ENCODE measurements around the gene IL3. TPM values are rescaled to one million over a fixed set of nuclear protein-coding genes. Genes with fewer than 3 reads are reported as not detected.
A peak's percentile ranks its signal among the peaks of the same experiment; 100 is the strongest.
"Not testable (repeated sequence)": the region's sequence is repeated elsewhere in the genome, so short reads cannot be mapped to it uniquely, and the experiment has no call there.

IL3 gene
- total RNA-seq, 2 experiments from 2014 or later: 0.47 to 1.5 TPM

- H3K9me3 Mint-ChIP-seq (ENCODE audit: low read depth); DNase-seq; H3K27me3 Mint-ChIP-seq; ATAC-seq; H3K4me3 Mint-ChIP-seq: not testable (repeated sequence)
- Mint-ChIP-seq H3K27ac (peak overlapping the region; percentile 49), H3K36me3 (peaks cover 31% of the 10 kb centered on the region), H3K4me1 (peaks cover 71% of the 10 kb centered on the region)
- CTCF ChIA-PET: interaction anchor here (0.8 to 1.5 kb wide), 2 partner anchors 44 to 71 kb away, joined by 3 to 8 read pairs; no protein-coding TSS in a partner anchor
These were observed 48.5 kb downstream of the IL3 start for GRCh38 chr5:132108957-132109356.

DNA sequence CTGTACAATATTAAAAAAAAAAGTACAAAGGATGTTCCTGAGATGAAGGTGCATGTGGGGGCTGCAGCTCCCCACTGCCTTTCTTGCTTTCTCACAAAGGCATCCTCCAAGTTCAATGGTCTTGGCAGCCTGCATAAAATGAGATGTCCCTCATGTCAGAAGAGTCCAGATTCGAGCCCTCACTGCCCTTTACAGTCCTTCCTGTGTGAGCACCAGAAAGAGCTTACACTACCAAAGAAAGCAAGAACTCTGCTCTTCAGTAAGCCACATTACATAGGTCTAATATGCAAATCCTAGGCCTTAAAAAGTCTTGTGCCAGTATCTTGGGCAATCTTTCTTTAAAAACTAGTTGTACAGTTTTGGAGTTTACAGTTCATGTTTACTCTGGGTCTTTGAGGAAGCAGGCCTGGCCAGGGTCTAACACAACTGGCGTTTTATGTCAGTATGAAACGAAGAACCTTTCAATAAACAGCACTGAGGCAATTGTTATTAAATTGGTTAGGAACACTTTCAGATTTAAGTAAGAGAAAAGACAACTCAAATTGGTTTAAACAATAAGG lies 49.1 kb downstream of the IL3 start:
- H3K36me3 Mint-ChIP-seq: peaks cover 33% of the 10 kb centered on the region
- DNase-seq (no peak), ATAC-seq (no peak)
- H3K27me3 Mint-ChIP-seq: no peaks in the 10 kb centered on the region
- H3K9me3 Mint-ChIP-seq (ENCODE audit: low read depth): no peaks in the 10 kb centered on the region
- CTCF ChIA-PET: interaction anchor here (0.8 to 1.6 kb wide), 3 partner anchors 7 to 70 kb away, joined by 3 to 8 read pairs (median 5); no protein-coding TSS in a partner anchor
- H3K4me3 Mint-ChIP-seq: no peak overlapping the region
- peaks cover 71% of the 10 kb centered on the region for H3K4me1 Mint-ChIP-seq
- H3K27ac Mint-ChIP-seq: peak overlapping the region; percentile 77

GRCh38 chr5:132110195-132110594 lies 49.7 kb downstream of the IL3 start:
- DNase-seq (no peak), ATAC-seq (no peak)
- H3K27ac Mint-ChIP-seq: peak overlapping the region; percentile 87
- no peaks in the 10 kb centered on the region for H3K9me3 Mint-ChIP-seq (ENCODE audit: low read depth)
- no peaks in the 10 kb centered on the region for H3K27me3 Mint-ChIP-seq
- peaks cover 72% of the 10 kb centered on the region for H3K4me1 Mint-ChIP-seq
- H3K4me3 Mint-ChIP-seq: peak overlapping the region; percentile 21
- H3K36me3 Mint-ChIP-seq: peaks cover 33% of the 10 kb centered on the region
- CTCF ChIA-PET: interaction anchor here (0.8 to 1.6 kb wide), 3 partner anchors 8 to 45 kb away, joined by 3 to 8 read pairs (median 5); no protein-coding TSS in a partner anchor

GRCh38 chr5:132110930-132111329 lies 50.5 kb downstream of the IL3 start:
- Mint-ChIP-seq H3K9me3 (ENCODE audit: low read depth) (no peaks in the 10 kb centered on the region), H3K4me3 (peak overlapping the region; percentile 21), H3K4me1 (peaks cover 72% of the 10 kb centered on the region), H3K27me3 (no peaks in the 10 kb centered on the region), H3K27ac (peak overlapping the region; percentile 87), H3K36me3 (peaks cover 33% of the 10 kb centered on the region)
- DNase-seq (no peak), ATAC-seq (peak; percentile 54)
- CTCF ChIA-PET: interaction anchor here (1.1 to 1.6 kb wide), 2 partner anchors 9 to 69 kb away, joined by 4 to 5 read pairs; no protein-coding TSS in a partner anchor

- Mint-ChIP-seq H3K27me3 (no peaks in the 10 kb centered on the region), H3K4me1 (peaks cover 71% of the 10 kb centered on the region), H3K27ac (peak overlapping the region; percentile 21), H3K4me3 (no peak overlapping the region), H3K9me3 (ENCODE audit: low read depth) (no peaks in the 10 kb centered on the region), H3K36me3 (peaks cover 32% of the 10 kb centered on the region)
- no peak for ATAC-seq
- CTCF ChIA-PET: interaction anchor here (1.1 to 1.5 kb wide), 4 partner anchors 10 to 68 kb away, joined by 3 to 4 read pairs (median 4); no protein-coding TSS in a partner anchor
- DNase-seq: no peak
These were observed 51.7 kb downstream of the IL3 start for GRCh38 chr5:132112111-132112510.

Other genes starting within 250 kb of the IL3 start
- not detected for gene MEIKIN, start 115.0 kb upstream of the IL3 start, total RNA-seq
- gene ACSL6, start 49.0 kb upstream of the IL3 start, total RNA-seq: 10 to 100 TPM in 1 of 2 experiments, 1 to 10 TPM in 1; 7.0 to 10.9 TPM
- 100 to 1,000 TPM in 1 of 2 experiments, 1 to 10 TPM in 1; 4.9 to 164 TPM for gene CSF2, start 13.1 kb downstream of the IL3 start, total RNA-seq
- 10 to 100 TPM in 1 of 2 experiments, 1 to 10 TPM in 1; 8.3 to 19.4 TPM for gene P4HA2, start 167.2 kb downstream of the IL3 start, total RNA-seq
- gene PDLIM4, start 197.0 kb downstream of the IL3 start, total RNA-seq: 1 to 10 TPM in 1 of 2 experiments, not detected in 1; 2.3 TPM
- gene SLC22A4, start 233.7 kb downstream of the IL3 start, total RNA-seq: under 1 TPM; 0.32 to 0.75 TPM

Measured in activated CD8-positive, alpha-beta memory T cell treated with anti-CD3 and anti-CD28 coated beads, Interleukin-2, amount 10 ng/mL, durations not matched to agents 7 days and 5 days (primary cell).